HG03439 (cell line): ENCODE measurements around the gene RTN4RL1.

ENCODE experiments used
- ATAC-seq: cut with Tn5 transposase; IDR thresholded peaks from one replicate; pipeline ENCODE4 v1.9.1; 2021; ENCODE audit warnings: mild to moderate bottlenecking, moderate library complexity; ENCODE audit not compliant: unreplicated experiment

RTN4RL1 gene

GRCh38 chr17:2025220-2025621 is at the start of gene RTN4RL1:
Gene RTN4RL1 (minus strand): TSS chr17:2025334. CDS start chr17:2024865, 469 bp downstream.
- ATAC-seq, result no peak

GRCh38 chr17:2074919-2075318 is 49.8 kb upstream of the RTN4RL1 start:
- no peak for ATAC-seq

- ATAC-seq, result no peak
These were observed 46.5 kb upstream of the RTN4RL1 start for GRCh38 chr17:2071455-2072281.

DNA sequence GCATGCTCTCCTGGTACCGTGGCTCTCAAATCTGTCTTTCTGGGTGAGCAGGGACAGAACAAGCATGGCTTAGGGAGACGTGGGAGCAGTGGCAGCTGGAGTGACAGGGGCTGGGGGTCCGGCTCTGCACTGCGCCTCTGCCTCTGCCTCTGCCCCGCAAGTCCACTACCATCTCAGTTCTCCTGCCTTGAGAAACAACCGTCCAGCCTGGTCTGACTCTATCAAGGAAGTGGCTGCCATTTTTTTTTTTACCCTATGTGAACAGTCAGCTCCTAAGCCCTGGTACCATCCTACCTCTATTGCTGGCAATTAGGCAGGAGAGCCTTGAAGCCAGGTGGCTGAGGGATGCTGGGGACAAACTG is 45.9 kb upstream of the RTN4RL1 start:
- no peak for ATAC-seq

DNA sequence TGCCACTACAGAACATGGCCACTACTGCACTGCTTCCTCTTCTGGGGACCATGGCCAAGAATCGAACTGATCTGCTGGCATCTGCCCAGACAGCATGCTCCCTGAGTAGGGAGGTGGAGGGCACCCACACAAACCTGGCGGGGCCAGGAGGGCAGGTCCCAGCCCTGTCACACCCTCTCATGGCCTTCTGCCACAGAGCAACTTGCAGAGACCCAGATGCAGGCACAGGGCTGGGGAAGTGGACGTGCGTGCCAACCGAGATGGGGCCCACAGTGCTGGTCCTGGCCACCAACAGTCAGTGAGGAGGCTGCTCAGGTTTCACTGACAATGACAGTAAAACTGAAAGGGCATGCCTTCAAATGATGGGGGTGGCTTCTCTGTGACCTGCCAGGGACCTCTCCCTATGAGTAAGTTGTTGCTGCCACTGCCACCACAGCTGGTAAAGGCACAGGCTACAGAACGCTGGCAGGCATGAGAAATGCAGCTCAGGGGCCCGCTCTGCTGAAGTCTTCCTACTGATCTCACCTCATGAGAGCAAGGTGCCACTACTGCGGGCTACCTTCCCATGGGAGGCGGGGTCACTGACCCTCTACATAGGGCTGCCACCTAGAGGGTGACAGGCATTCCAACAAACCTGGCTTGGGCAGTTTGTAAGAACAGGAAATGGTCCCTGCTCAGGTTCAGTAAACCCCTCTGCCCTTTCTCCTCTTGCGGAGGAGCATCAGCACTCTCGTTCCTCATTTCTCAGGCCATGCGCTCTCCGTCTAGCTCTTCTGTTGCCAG is 45.3 kb upstream of the RTN4RL1 start:
- peak; percentile 85 for ATAC-seq

GRCh38 chr17:2068519-2069051 is 43.5 kb upstream of the RTN4RL1 start:
- no peak for ATAC-seq

DNA sequence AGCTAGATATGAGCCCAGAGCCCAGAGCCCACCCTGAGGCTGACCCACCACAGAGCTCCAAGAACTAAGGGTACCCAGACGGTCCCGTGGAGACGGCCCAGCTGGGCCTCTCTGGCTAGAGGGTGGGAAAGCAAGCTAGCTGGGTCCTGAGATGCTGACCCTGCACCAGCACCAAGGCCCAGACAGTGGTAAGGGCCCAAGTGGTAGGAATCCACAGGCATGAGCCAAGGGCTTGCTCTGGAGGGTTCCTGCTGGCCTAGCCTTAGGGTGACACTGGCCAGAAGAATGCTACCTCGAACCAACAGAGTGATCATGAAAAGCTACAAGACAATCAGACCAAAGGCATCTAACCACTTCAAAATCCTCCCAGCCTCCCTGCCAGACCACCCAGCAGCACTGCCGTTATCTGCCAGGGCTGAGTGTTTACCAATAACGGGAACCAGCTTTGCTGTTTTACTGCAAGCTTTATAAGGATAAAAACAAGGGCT is 42.9 kb upstream of the RTN4RL1 start:
- ATAC-seq, result no peak

DNA sequence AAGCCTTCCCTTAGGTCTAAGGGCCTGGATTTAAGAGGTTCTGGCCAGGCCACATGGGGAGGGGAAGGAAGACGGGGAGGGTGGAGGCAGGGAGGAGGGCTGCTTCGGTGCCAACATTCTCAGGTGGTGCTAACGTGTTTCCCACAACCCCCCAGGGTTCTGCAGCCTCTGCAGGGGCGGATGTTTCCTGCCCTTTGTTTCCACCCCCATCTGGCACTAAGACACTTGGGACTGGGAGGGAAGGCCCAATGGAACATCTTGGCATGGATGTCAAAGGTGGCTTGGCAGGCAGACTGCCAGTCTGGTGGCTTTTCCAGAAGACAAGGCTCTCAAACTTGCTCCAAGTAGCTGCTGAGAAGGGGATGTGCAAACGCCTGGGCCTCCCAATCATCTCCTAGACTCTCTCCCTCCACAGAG is 42.5 kb upstream of the RTN4RL1 start:
- no peak for ATAC-seq

- no peak for ATAC-seq
These were observed 42.0 kb upstream of the RTN4RL1 start for GRCh38 chr17:2067048-2067561.

DNA sequence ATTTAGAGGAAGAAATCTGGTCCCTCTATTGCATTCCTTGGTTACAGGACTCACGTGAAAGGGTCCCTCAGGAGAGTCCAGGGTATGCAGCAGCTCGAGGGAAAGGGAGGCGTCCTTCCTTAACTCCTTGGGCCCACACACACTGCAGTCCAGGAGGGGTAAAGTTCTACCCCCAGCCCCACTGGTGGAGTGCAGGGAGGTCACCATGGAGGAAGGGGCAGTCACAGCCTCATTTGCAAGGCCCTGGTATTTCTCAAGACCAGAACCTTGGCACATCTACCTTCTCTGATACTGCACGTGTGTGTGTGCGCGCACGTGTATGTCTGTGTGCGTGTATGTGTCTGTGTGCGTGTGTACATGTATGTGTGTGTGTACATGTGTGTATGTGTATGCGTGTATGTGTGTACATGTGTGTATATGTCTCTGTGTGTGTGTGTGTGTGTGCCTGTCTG is 40.8 kb upstream of the RTN4RL1 start:
- ATAC-seq, result no peak

GRCh38 chr17:2064980-2065785 is 40.0 kb upstream of the RTN4RL1 start:
- no peak for ATAC-seq

DNA sequence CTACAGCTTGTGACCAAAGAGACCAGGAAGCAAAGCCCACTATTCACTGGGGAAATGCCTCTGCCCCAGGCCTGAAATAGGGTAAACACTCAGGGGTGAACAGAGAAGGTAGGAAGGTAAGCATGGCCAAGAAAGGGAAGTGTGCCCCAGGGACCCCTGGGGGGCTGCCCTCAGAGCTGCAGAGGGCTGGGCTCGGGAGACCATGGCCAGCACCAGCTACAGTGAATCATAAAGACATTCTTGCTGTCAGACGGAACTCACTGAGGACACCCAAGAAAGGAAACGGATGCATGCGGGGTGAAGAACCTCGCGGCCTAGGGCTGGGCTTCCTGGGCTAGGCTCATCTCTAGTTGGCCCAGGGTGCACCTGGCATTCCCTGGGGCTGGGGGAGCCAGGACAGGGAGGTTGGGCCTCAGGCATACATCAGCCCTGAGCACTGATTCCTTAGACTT is 39.4 kb upstream of the RTN4RL1 start:
- ATAC-seq, result no peak

DNA sequence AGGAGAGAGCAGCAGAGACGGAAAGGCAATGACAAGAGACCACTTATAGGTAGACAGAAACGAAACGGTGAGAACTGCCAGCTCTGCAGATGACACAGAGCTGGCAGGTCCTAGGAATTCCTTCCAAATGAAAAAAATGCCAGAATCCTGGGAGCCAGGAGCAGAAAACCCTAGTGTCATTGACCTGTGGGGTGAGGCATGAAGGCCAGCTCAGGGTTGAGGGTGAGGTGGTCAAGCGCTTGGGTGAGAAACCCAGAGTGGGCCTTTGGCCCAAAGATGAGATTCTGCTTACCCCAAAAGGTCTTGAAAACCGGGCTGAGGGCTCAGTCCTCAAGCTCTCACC is 39.0 kb upstream of the RTN4RL1 start:
- ATAC-seq, result no peak

DNA sequence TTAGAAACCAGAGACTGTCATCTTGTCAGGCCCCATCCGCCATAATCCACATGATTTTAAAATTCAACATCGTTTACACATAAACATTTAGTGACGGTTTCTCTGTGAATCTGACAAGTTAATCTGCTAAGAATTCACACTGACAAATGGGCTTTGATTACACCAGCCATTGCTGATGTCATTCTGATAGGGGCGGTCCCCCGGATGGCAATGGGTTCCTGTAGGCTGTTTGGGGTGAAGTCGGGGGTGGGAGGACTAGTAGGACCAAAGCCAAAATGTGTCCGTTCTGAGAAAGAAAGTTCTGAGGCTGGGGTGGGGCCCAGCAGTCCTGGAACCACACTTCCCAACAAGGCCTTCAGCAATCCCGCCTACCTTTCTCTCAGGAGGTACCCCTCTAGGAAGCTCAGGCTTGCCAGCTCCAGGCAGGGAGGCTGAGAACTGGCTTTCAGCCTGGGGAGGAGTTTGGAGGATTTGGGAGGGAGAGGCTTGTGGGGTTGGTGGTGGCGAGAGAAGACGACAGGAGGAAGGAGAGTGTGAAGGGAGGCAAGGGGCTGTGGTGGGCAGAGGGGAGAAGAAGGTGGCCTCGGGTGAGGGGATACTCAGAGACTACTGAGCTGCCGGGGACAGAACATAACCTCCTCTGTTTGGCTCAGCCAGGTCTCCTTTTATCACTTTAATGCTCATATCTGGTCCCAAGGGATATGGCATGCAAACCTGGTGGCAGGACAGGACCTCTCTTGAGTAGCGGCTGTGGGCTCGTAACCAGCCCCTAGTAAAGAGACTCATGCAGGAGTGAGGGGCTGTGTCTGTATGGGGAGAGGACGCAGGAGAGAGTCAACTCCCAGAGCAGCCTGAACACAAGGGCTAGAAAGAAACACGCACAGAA is 38.4 kb upstream of the RTN4RL1 start:
- ATAC-seq, result no peak

GRCh38 chr17:2062571-2063183 is 37.5 kb upstream of the RTN4RL1 start:
- ATAC-seq, result no peak

DNA sequence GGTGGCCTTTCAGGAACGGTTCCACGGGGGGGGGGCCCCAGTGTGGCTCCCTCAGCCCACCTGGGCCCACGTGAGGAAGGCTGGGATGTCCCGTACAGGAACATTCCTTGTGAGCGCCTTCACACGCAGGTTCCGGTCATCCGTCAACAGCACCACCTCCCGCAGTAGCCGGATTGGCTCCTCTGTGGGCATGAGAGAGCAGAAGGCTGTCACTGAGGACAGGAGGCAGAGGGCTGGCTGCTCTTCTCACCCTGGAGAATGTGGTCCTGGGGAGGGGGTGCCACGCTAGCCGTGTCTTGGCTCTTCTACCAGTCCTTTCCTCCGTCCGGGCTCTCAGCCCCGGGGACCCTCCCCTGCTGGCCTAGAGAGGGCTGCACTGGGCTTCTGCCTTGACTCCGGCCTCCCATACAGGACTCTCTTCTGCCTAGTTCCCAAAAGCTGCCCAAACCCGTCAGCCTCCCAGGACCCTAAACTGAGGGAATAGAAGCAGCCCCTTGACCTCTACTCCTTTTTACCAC is 36.4 kb upstream of the RTN4RL1 start:
- no peak for ATAC-seq

GRCh38 chr17:2060681-2061440 is 35.7 kb upstream of the RTN4RL1 start:
- no peak for ATAC-seq

DNA sequence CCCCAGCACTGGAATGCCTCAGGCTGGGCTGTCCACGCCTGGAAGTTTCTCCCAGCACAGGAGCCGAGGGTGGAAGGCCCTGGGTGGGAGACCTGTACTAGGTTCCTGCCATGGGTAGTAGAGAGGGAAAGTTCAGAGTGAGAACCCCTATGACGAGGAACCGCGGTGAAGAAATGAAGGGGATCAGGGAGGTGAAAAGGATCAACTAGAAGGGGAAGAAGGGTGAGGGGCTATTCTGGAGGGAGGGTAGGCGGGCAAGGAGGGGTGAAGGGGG is 35.2 kb upstream of the RTN4RL1 start:
- no peak for ATAC-seq
